Body of pancreas (tissue), 4 donors: ENCODE measurements around the gene CNKSR2. TPM values are rescaled to one million over a fixed set of nuclear protein-coding genes. Genes with fewer than 3 reads are reported as not detected.

Experiments used
- ATAC-seq: fragments of 150-250 bp; one replicate; pipeline ENCODE4 v1.9.1; 2016
- DNase-seq, 4 donors: peaks; one replicate each; pipeline ENCODE4 v3.0.0-alpha.2; 2019
- H3K27ac ChIP-seq, 4 donors: fragments of 200-600 bp; sonication (generic); 1 replicate in 3 of 4; 2 replicates in 1 of 4; pipeline versions ENCODE4 v1.5.1 to v1.6.1; 2016 to 2019; ENCODE audit warnings: mild to moderate bottlenecking in 1 of 4, mixed read lengths in 1 of 4, moderate library complexity in 1 of 4
- H3K27me3 ChIP-seq, 2 donors: fragments of 200-600 bp; sonication (generic); one replicate each; pipeline ENCODE4 v1.6.0; 2016; ENCODE audit warnings: mild to moderate bottlenecking in 1 of 2
- H3K36me3 ChIP-seq, 2 donors: fragments of 200-600 bp; sonication (generic); replicated peaks in 1 of 2; 2 replicates each; pipeline ENCODE4 v1.5.1; 2016; ENCODE audit warnings: low read depth in 2 of 2; ENCODE audit not compliant: insufficient read depth in 1 of 2
- H3K4me1 ChIP-seq: fragments of 200-600 bp; sonication (generic); one replicate; pipeline ENCODE4 v1.6.0; 2016
- H3K4me3 ChIP-seq, 2 donors: fragments of 200-600 bp; sonication (generic); 1 replicate in 1 of 2; 2 replicates in 1 of 2; pipeline ENCODE4 v1.5.1; 2016 to 2019
- H3K9me3 ChIP-seq, 3 donors: fragments of 200-600 bp; sonication (generic); 1 replicate in 2 of 3; 2 replicates in 1 of 3; pipeline ENCODE4 v1.5.1; 2016
- CTCF ChIP-seq, 7 experiments: fragments of 450-650 bp in 4 of 7; fragments of 200-600 bp in 3 of 7; sonication (generic) in 3 of 7; IDR thresholded peaks; one replicate each; pipeline ENCODE4 v1.5.1; 2016 to 2019; ENCODE audit warnings: antibody characterized with exemption in 7 of 7
- POLR2A ChIP-seq, 3 donors: fragments of 450-650 bp; IDR thresholded peaks; one replicate each; pipeline ENCODE4 v1.6.1; 2016; ENCODE audit warnings: antibody characterized with exemption in 3 of 3, mild to moderate bottlenecking in 2 of 3
- WGBS, 2 donors: methylation state at CpG; one replicate each; pipeline ENCODE4 v1.1.5; 2017; 5-methylcytosine and 5-hydroxymethylcytosine counted together
- intact Hi-C: fragments of 100-400 bp; cut with DNase I; formaldehyde crosslinking; loops from one replicate; pipeline ENCODE4 v1.15.1; 2023
- total RNA-seq, 2 donors: library from RNA; depleted of rRNA; stranded (reverse); fragments of >200 nt; gene quantifications; one replicate each; pipeline ENCODE4 v1.1.0, GENCODE V29; 2016

Gene CNKSR2
- total RNA-seq, 2 donors from 2014 or later, result 9.9 to 60.0 TPM

GRCh38 chrX:21657318-21658151 is 283.3 kb downstream of the CNKSR2 start:
- H3K4me1 ChIP-seq, result peaks cover 3% of the 10 kb centered on the region
- WGBS, 2 donors, result 20% methylated on average over 19 of the region's 57 CpGs; no CpG with 5 or more reads in 1 of the 2 donors
- ATAC-seq (no peak), DNase-seq (no peak)
- TF ChIP-seq CTCF (IDR thresholded peaks at IDR 0.05) (no peak), POLR2A (IDR thresholded peaks at IDR 0.05) (no peak)
- H3K27ac ChIP-seq, result no peak overlapping the region
- H3K27me3 ChIP-seq, result no peaks in the 10 kb centered on the region
- intact Hi-C loops, result no loop called here
- H3K4me3 ChIP-seq, result no peak overlapping the region
- no peaks in the 10 kb centered on the region for H3K36me3 ChIP-seq
- H3K9me3 ChIP-seq, result no peaks in the 10 kb centered on the region

GRCh38 chrX:21658152-21658737 is 284.0 kb downstream of the CNKSR2 start, which contains the start of gene KLHL34:
KLHL34 (minus strand) TSS chrX:21658330; CDS start chrX:21657788, 542 bp downstream.
- Histone ChIP-seq H3K4me3 (peak within 1 kb of the TSS in 1 of 2 donors; percentile 5), H3K36me3 (no peaks in the 10 kb centered on the region), H3K9me3 (no peaks in the 10 kb centered on the region), H3K4me1 (peaks cover 3% of the 10 kb centered on the region), H3K27ac (no peak within 1 kb of the TSS), H3K27me3 (no peaks in the 10 kb centered on the region)
- no peak for DNase-seq
- ATAC-seq, result no peak
- no peak for TF ChIP-seq POLR2A (IDR thresholded peaks at IDR 0.05)
- TF ChIP-seq CTCF (IDR thresholded peaks at IDR 0.05), result no peak
- 2% methylated on average over 34 of the region's 60 CpGs; no CpG with 5 or more reads in 1 of the 2 donors for WGBS, 2 donors
- intact Hi-C loops, result no loop called here

GRCh38 chrX:21658746-21659145 is 284.5 kb downstream of the CNKSR2 start:
- peak overlapping the region in 1 of 2 donors; percentile 5 for H3K4me3 ChIP-seq
- ATAC-seq (no peak), DNase-seq (no peak)
- H3K4me1 ChIP-seq, result peaks cover 3% of the 10 kb centered on the region
- no peaks in the 10 kb centered on the region for H3K9me3 ChIP-seq
- 14 to 26% methylated on average over 13 to 23 of the region's 23 CpGs for WGBS, 2 donors
- no peaks in the 10 kb centered on the region for H3K36me3 ChIP-seq
- H3K27me3 ChIP-seq, result no peaks in the 10 kb centered on the region
- TF ChIP-seq POLR2A (IDR thresholded peaks at IDR 0.05), result no peak
- TF ChIP-seq CTCF (IDR thresholded peaks at IDR 0.05), result no peak
- intact Hi-C loops, result no loop called here
- no peak overlapping the region for H3K27ac ChIP-seq

- Histone ChIP-seq H3K27ac (no peak overlapping the region), H3K9me3 (no peaks in the 10 kb centered on the region), H3K4me1 (peaks cover 3% of the 10 kb centered on the region), H3K36me3 (no peaks in the 10 kb centered on the region), H3K4me3 (no peak overlapping the region), H3K27me3 (no peaks in the 10 kb centered on the region)
- no peak for ATAC-seq
- WGBS, 2 donors, result 76 to 84% methylated on average over 3 of the region's 3 CpGs
- intact Hi-C loops, result no loop called here
- TF ChIP-seq CTCF (IDR thresholded peaks at IDR 0.05) (no peak), POLR2A (IDR thresholded peaks at IDR 0.05) (no peak)
- no peak for DNase-seq
These were observed 285.1 kb downstream of the CNKSR2 start for GRCh38 chrX:21659320-21659719.
